ENCODE measurements around the gene SORCS1. TPM values are rescaled to one million over a fixed set of nuclear protein-coding genes. Genes with fewer than 3 reads are reported as not detected.

Gene SORCS1
- total RNA-seq, 1 experiment from 2014 or later = 48.9 TPM

- no peak overlapping the region for H3K27ac ChIP-seq
- H3K4me1 ChIP-seq = no peaks in the 10 kb centered on the region
- DNase-seq = no peak
- H3K4me3 ChIP-seq = no peak overlapping the region
- H3K27me3 ChIP-seq = no peaks in the 10 kb centered on the region
- peaks cover 10% of the 10 kb centered on the region; the same call in 1 of the 2 replicates for H3K36me3 ChIP-seq
- 0 out of 2 replicates have a peak, but pooled peaks cover 6% of the 10 kb centered on the region for H3K9me3 ChIP-seq (replicated peaks)
Measured at GRCh38 chr10:106716381-106716780, 448.1 kb downstream of the SORCS1 start.

- H3K27me3 ChIP-seq = no peaks in the 10 kb centered on the region
- 0 out of 2 replicates have a peak, but pooled peaks cover 6% of the 10 kb centered on the region for H3K9me3 ChIP-seq (replicated peaks)
- no peaks in the 10 kb centered on the region for H3K4me1 ChIP-seq
- H3K27ac ChIP-seq = no peak overlapping the region
- DNase-seq = no peak
- H3K4me3 ChIP-seq = no peak overlapping the region
- peaks cover 10% of the 10 kb centered on the region; the same call in 1 of the 2 replicates for H3K36me3 ChIP-seq
Measured at GRCh38 chr10:106714734-106715555, 449.6 kb downstream of the SORCS1 start.

- Histone ChIP-seq H3K27ac (no peak overlapping the region), H3K36me3 (peaks cover 7% of the 10 kb centered on the region; the same call in 1 of the 2 replicates), H3K9me3 (replicated peaks) (0 out of 2 replicates have a peak, but pooled peaks cover 6% of the 10 kb centered on the region), H3K4me1 (no peaks in the 10 kb centered on the region), H3K4me3 (no peak overlapping the region), H3K27me3 (no peaks in the 10 kb centered on the region)
- no peak for DNase-seq
Measured at GRCh38 chr10:106713846-106714245, 450.7 kb downstream of the SORCS1 start.

- no peak for DNase-seq
- Histone ChIP-seq H3K4me1 (no peaks in the 10 kb centered on the region), H3K27ac (no peak overlapping the region), H3K27me3 (no peaks in the 10 kb centered on the region), H3K9me3 (replicated peaks) (0 out of 2 replicates have a peak, but pooled peaks cover 6% of the 10 kb centered on the region), H3K36me3 (peaks cover 7% of the 10 kb centered on the region; the same call in 1 of the 2 replicates), H3K4me3 (no peak overlapping the region)
Measured at GRCh38 chr10:106712988-106713387, 451.5 kb downstream of the SORCS1 start.

- no peak overlapping the region for H3K27ac ChIP-seq
- no peaks in the 10 kb centered on the region for H3K27me3 ChIP-seq
- peaks cover 7% of the 10 kb centered on the region; the same call in 1 of the 2 replicates for H3K36me3 ChIP-seq
- DNase-seq = peak; percentile 68 to 85
- H3K4me1 ChIP-seq = no peaks in the 10 kb centered on the region
- 0 out of 2 replicates have a peak, but pooled peaks cover 6% of the 10 kb centered on the region for H3K9me3 ChIP-seq (replicated peaks)
- no peak overlapping the region for H3K4me3 ChIP-seq
Measured at GRCh38 chr10:106711313-106711906, 453.1 kb downstream of the SORCS1 start.

- DNase-seq = no peak
- Histone ChIP-seq H3K36me3 (peaks cover 7% of the 10 kb centered on the region; the same call in 1 of the 2 replicates), H3K9me3 (replicated peaks) (0 out of 2 replicates have a peak, but pooled peaks cover 6% of the 10 kb centered on the region), H3K27ac (no peak overlapping the region), H3K27me3 (no peaks in the 10 kb centered on the region), H3K4me1 (no peaks in the 10 kb centered on the region), H3K4me3 (no peak overlapping the region)
Measured at GRCh38 chr10:106708506-106708905, 456.0 kb downstream of the SORCS1 start.

- no peak overlapping the region for H3K27ac ChIP-seq
- peak; percentile 3 to 18 for DNase-seq
- H3K4me3 ChIP-seq = no peak overlapping the region
- peaks cover 8% of the 10 kb centered on the region for H3K36me3 ChIP-seq
- H3K9me3 ChIP-seq (replicated peaks) = 0 out of 2 replicates have a peak, but pooled peaks cover 4% of the 10 kb centered on the region
- H3K4me1 ChIP-seq = no peaks in the 10 kb centered on the region
- H3K27me3 ChIP-seq = no peaks in the 10 kb centered on the region
Measured at GRCh38 chr10:106707657-106708056, 456.8 kb downstream of the SORCS1 start.

- DNase-seq = no peak
- Histone ChIP-seq H3K9me3 (replicated peaks) (no peaks in the 10 kb centered on the region), H3K36me3 (peaks cover 4% of the 10 kb centered on the region), H3K27me3 (no peaks in the 10 kb centered on the region), H3K4me1 (no peaks in the 10 kb centered on the region), H3K4me3 (no peak overlapping the region), H3K27ac (no peak overlapping the region)
Measured at GRCh38 chr10:106706127-106706526, 458.4 kb downstream of the SORCS1 start.

- peak; percentile 72 to 92 for DNase-seq
- no peak overlapping the region for H3K27ac ChIP-seq
Measured at GRCh38 chr10:106705681-106706100, 458.8 kb downstream of the SORCS1 start.

GRCh38 chr10:106696239-106696638 lies 468.3 kb downstream of the SORCS1 start:
- H3K27ac ChIP-seq = no peak overlapping the region
- no peaks in the 10 kb centered on the region for H3K27me3 ChIP-seq
- H3K4me1 ChIP-seq = no peaks in the 10 kb centered on the region
- H3K4me3 ChIP-seq = no peak overlapping the region
- no peaks in the 10 kb centered on the region for H3K9me3 ChIP-seq (replicated peaks)
- H3K36me3 ChIP-seq = peaks cover 6% of the 10 kb centered on the region; the same call in 1 of the 2 replicates
- no peak for DNase-seq

More at GRCh38 chr10:106705681-106706100, 458.8 kb downstream of the SORCS1 start:
- no peaks in the 10 kb centered on the region for H3K27me3 ChIP-seq
- no peak overlapping the region for H3K4me3 ChIP-seq
- H3K4me1 ChIP-seq = no peaks in the 10 kb centered on the region
- peaks cover 4% of the 10 kb centered on the region for H3K36me3 ChIP-seq
- H3K9me3 ChIP-seq (replicated peaks) = no peaks in the 10 kb centered on the region

GRCh38 chr10:106694696-106695095 lies 469.8 kb downstream of the SORCS1 start:
- no peak for DNase-seq
- H3K27ac ChIP-seq = no peak overlapping the region
- no peaks in the 10 kb centered on the region for H3K27me3 ChIP-seq
- no peak overlapping the region for H3K4me3 ChIP-seq
- peaks cover 6% of the 10 kb centered on the region; the same call in 1 of the 2 replicates for H3K36me3 ChIP-seq
- H3K4me1 ChIP-seq = no peaks in the 10 kb centered on the region
- H3K9me3 ChIP-seq (replicated peaks) = no peaks in the 10 kb centered on the region

- Histone ChIP-seq H3K4me3 (no peak overlapping the region), H3K36me3 (peaks cover 25% of the 10 kb centered on the region; the same call in 1 of the 2 replicates), H3K9me3 (replicated peaks) (no peaks in the 10 kb centered on the region), H3K27me3 (no peaks in the 10 kb centered on the region), H3K4me1 (no peaks in the 10 kb centered on the region), H3K27ac (no peak overlapping the region)
- no peak for DNase-seq
Measured at GRCh38 chr10:106682175-106682574, 482.3 kb downstream of the SORCS1 start.

- H3K4me1 ChIP-seq = no peaks in the 10 kb centered on the region
Measured at GRCh38 chr10:106680061-106680460, 484.4 kb downstream of the SORCS1 start.

GRCh38 chr10:106679314-106679713 lies 485.2 kb downstream of the SORCS1 start:
- Histone ChIP-seq H3K9me3 (replicated peaks) (no peaks in the 10 kb centered on the region), H3K27me3 (no peaks in the 10 kb centered on the region), H3K4me3 (no peak overlapping the region), H3K4me1 (no peaks in the 10 kb centered on the region), H3K27ac (no peak overlapping the region), H3K36me3 (peaks cover 22% of the 10 kb centered on the region; the same call in 1 of the 2 replicates)
- DNase-seq = no peak

More at GRCh38 chr10:106680061-106680460, 484.4 kb downstream of the SORCS1 start:
- Histone ChIP-seq H3K27me3 (no peaks in the 10 kb centered on the region), H3K27ac (no peak overlapping the region), H3K4me3 (no peak overlapping the region), H3K36me3 (peaks cover 22% of the 10 kb centered on the region; the same call in 1 of the 2 replicates), H3K9me3 (replicated peaks) (no peaks in the 10 kb centered on the region)
- DNase-seq = no peak

Measured in SJCRH30 (cell line).